Astrocyte (in vitro differentiated cells and primary cell): ENCODE measurements around the gene ADGRA1. TPM values are rescaled to one million over a fixed set of nuclear protein-coding genes. Genes with fewer than 3 reads are reported as not detected.

Source experiments
- DNase-seq: peaks from one replicate; pipeline ENCODE4 v3.0.0-alpha.2; 2010; ENCODE audit warnings: low read depth
- FAIRE-seq: peaks from 2 replicates; lab custom pipeline; 2011; peaks lifted over from hg19 to GRCh38; lab: Jason Lieb, UNC
- H2AFZ ChIP-seq: 2 replicates; pipeline ENCODE4 v1.6.0; 2012; ENCODE audit warnings: low read depth, low read length, inconsistent platforms
- H3K27ac ChIP-seq: 2 replicates; pipeline ENCODE4 v1.5.1; 2011; ENCODE audit warnings: low read depth, low read length, inconsistent platforms
- H3K27me3 ChIP-seq: 2 replicates; pipeline ENCODE4 v1.6.0; 2011; ENCODE audit warnings: low read length, inconsistent platforms; ENCODE audit not compliant: insufficient read depth
- H3K36me3 ChIP-seq: 2 replicates; pipeline ENCODE4 v1.5.1; 2011; ENCODE audit warnings: low read length, inconsistent platforms; ENCODE audit not compliant: insufficient read depth
- H3K4me1 ChIP-seq: 2 replicates; pipeline ENCODE4 v1.5.1; 2011; ENCODE audit warnings: low read length, inconsistent platforms; ENCODE audit not compliant: insufficient read depth
- H3K4me2 ChIP-seq: 2 replicates; pipeline ENCODE4 v1.6.0; 2012; ENCODE audit warnings: low read length, inconsistent platforms
- H3K4me3 ChIP-seq: 2 replicates; pipeline ENCODE4 v1.5.1; 2011; ENCODE audit warnings: low read depth, mild to moderate bottlenecking, low read length, inconsistent platforms; ENCODE audit not compliant: insufficient read depth
- H3K79me2 ChIP-seq: 2 replicates; pipeline ENCODE4 v1.6.0; 2012; ENCODE audit warnings: mild to moderate bottlenecking, low read length, inconsistent platforms; ENCODE audit not compliant: insufficient read depth
- H3K9ac ChIP-seq: 2 replicates; pipeline ENCODE4 v1.6.0; 2012; ENCODE audit warnings: mild to moderate bottlenecking, low read length, inconsistent platforms
- H3K9me3 ChIP-seq: 2 replicates; pipeline ENCODE4 v1.5.1; 2012; ENCODE audit warnings: low read depth, mild to moderate bottlenecking, low read length, inconsistent platforms; ENCODE audit not compliant: insufficient read depth
- H4K20me1 ChIP-seq: 2 replicates; pipeline ENCODE4 v1.6.0; 2012; ENCODE audit warnings: low read length, inconsistent platforms; ENCODE audit not compliant: insufficient read depth
- H3K27ac Mint-ChIP-seq: one replicate; pipeline ENCODE4 v1.8.0; 2021; ENCODE audit warnings: mild to moderate bottlenecking, mixed read lengths; ENCODE audit not compliant: unreplicated experiment
- H3K27me3 Mint-ChIP-seq: one replicate; pipeline ENCODE4 v1.8.0; 2021; ENCODE audit warnings: low read depth, mixed read lengths; ENCODE audit not compliant: unreplicated experiment
- H3K36me3 Mint-ChIP-seq: one replicate; pipeline ENCODE4 v1.8.0; 2021; ENCODE audit warnings: low read depth, mixed read lengths; ENCODE audit not compliant: unreplicated experiment
- H3K4me1 Mint-ChIP-seq: one replicate; pipeline ENCODE4 v1.8.0; 2021; ENCODE audit warnings: low read depth, mixed read lengths; ENCODE audit not compliant: unreplicated experiment
- H3K4me3 Mint-ChIP-seq: one replicate; pipeline ENCODE4 v1.8.0; 2021; ENCODE audit warnings: mild to moderate bottlenecking, moderate library complexity, mixed read lengths; ENCODE audit not compliant: unreplicated experiment
- H3K9me3 Mint-ChIP-seq: one replicate; pipeline ENCODE4 v1.8.0; 2021; ENCODE audit warnings: mild to moderate bottlenecking, mixed read lengths; ENCODE audit not compliant: unreplicated experiment
- EZH2 ChIP-seq: IDR thresholded peaks from 2 replicates; pipeline ENCODE4 v1.6.1; 2012; ENCODE audit warnings: mild to moderate bottlenecking, low read length, inconsistent platforms; ENCODE audit not compliant: insufficient read depth
- total RNA-seq: library from RNA; stranded (reverse); gene quantifications from 2 replicates; pipeline ENCODE4 v1.2.1, GENCODE V29; 2021
- TF ChIP-seq, protein P1 (sequence below): IDR thresholded peaks from 2 replicates; pipeline ENCODE4 v1.5.1; 2011; ENCODE audit warnings: low read depth, mild to moderate bottlenecking, inconsistent platforms, low read length, moderate library complexity; ENCODE audit not compliant: insufficient read depth

Gene ADGRA1
- total RNA-seq, 1 donor from 2014 or later, result not detected

DNA sequence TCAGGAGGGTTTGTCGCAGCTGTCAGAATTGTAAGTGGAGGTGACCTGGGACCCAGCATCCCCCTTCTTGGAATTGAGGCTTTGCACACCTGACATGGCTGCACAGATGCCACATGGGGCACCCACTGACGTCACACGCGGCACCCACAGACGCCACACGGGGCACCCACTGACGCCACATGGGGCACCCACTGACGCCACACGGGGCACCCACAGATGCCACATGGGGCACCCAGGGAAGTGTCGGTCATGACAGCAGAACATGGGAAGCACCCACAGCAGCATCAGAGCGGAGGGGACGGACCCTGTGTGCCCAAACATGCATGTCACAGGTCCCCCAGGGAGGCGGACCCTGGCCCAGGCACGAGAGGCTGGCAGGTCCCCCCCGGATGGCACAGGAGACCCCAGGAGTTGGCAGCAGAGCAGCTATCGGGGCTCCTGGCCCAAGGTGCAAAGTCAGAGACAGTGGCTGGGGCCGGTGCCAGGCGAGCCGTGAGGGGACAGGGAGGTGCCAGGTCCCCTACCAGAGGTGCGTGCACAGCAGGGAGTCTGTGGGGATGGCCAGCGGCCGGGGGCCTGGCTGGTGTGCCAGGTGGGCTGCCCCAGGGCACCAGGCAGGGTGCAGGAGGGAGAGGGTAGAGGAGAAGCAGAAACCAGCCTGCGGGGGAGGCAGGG lies 93.4 kb downstream of the ADGRA1 start:
- no peak overlapping the region for H3K4me3 ChIP-seq
- H3K9me3 ChIP-seq, result peaks cover 14% of the 10 kb centered on the region
- FAIRE-seq (no peak), DNase-seq (no peak)
- H3K36me3 ChIP-seq, result no peaks in the 10 kb centered on the region
- no peak overlapping the region for H3K27ac ChIP-seq
- Mint-ChIP-seq H3K27ac (peak overlapping the region; percentile 7), H3K27me3 (peaks cover 21% of the 10 kb centered on the region), H3K4me3 (no peak overlapping the region), H3K4me1 (no peaks in the 10 kb centered on the region), H3K36me3 (peaks cover 4% of the 10 kb centered on the region), H3K9me3 (peaks cover 3% of the 10 kb centered on the region)
- no peaks in the 10 kb centered on the region for H3K79me2 ChIP-seq
- no peak overlapping the region for H2AFZ ChIP-seq
- no peak overlapping the region for H3K9ac ChIP-seq
- H3K27me3 ChIP-seq, result no peaks in the 10 kb centered on the region
- H3K4me2 ChIP-seq, result no peak overlapping the region
- H3K4me1 ChIP-seq, result no peaks in the 10 kb centered on the region
- H4K20me1 ChIP-seq, result no peaks in the 10 kb centered on the region
- no peak for TF ChIP-seq EZH2
- TF ChIP-seq, protein P1, sequence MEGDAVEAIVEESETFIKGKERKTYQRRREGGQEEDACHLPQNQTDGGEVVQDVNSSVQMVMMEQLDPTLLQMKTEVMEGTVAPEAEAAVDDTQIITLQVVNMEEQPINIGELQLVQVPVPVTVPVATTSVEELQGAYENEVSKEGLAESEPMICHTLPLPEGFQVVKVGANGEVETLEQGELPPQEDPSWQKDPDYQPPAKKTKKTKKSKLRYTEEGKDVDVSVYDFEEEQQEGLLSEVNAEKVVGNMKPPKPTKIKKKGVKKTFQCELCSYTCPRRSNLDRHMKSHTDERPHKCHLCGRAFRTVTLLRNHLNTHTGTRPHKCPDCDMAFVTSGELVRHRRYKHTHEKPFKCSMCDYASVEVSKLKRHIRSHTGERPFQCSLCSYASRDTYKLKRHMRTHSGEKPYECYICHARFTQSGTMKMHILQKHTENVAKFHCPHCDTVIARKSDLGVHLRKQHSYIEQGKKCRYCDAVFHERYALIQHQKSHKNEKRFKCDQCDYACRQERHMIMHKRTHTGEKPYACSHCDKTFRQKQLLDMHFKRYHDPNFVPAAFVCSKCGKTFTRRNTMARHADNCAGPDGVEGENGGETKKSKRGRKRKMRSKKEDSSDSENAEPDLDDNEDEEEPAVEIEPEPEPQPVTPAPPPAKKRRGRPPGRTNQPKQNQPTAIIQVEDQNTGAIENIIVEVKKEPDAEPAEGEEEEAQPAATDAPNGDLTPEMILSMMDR, result no peak

Other genes with a start within 250 kb of the ADGRA1 start
- 1.3 and 1.5 TPM in 2 replicates for gene CFAP46, start 145.4 kb upstream of the ADGRA1 start, total RNA-seq
- 2.6 and 4.1 TPM in 2 replicates for gene KNDC1, start 72.3 kb downstream of the ADGRA1 start, total RNA-seq
- gene UTF1, start 142.3 kb downstream of the ADGRA1 start, total RNA-seq, result 0.18 TPM in 1 of 2 replicates, not detected in the other
- 0.11 TPM in 1 of 2 replicates, not detected in the other for gene VENTX, start 149.9 kb downstream of the ADGRA1 start, total RNA-seq
- 1.7 and 4.6 TPM in 2 replicates for gene ADAM8, start 188.9 kb downstream of the ADGRA1 start, total RNA-seq
- gene TUBGCP2, start 220.9 kb downstream of the ADGRA1 start, total RNA-seq, result 56.2 and 57.8 TPM in 2 replicates
- gene ZNF511, start 221.0 kb downstream of the ADGRA1 start, total RNA-seq, result 23.8 and 25.5 TPM in 2 replicates
- 0.77 and 1.1 TPM in 2 replicates for gene CALY, start 249.0 kb downstream of the ADGRA1 start, total RNA-seq